Osteocyte (in vitro differentiated cells): ENCODE data around the gene RPTOR. TPM values are rescaled to one million over a fixed set of nuclear protein-coding genes. Genes with fewer than 3 reads are reported as not detected.

Experiments
- DNase-seq: peaks from one replicate; pipeline ENCODE4 v3.0.0; 2021; ENCODE audit warnings: mixed read lengths; ENCODE audit not compliant: unreplicated experiment; ENCODE audit errors: extremely low spot score
- H3K27ac Mint-ChIP-seq: one replicate; pipeline ENCODE4 v1.8.0; 2021; ENCODE audit warnings: mild to moderate bottlenecking, mixed read lengths; ENCODE audit not compliant: unreplicated experiment
- H3K27me3 Mint-ChIP-seq: one replicate; pipeline ENCODE4 v1.8.0; 2021; ENCODE audit warnings: mixed read lengths; ENCODE audit not compliant: unreplicated experiment
- H3K36me3 Mint-ChIP-seq: one replicate; pipeline ENCODE4 v1.8.0; 2021; ENCODE audit warnings: mixed read lengths; ENCODE audit not compliant: unreplicated experiment
- H3K4me1 Mint-ChIP-seq: one replicate; pipeline ENCODE4 v1.8.0; 2021; ENCODE audit warnings: mixed read lengths; ENCODE audit not compliant: unreplicated experiment
- H3K4me3 Mint-ChIP-seq: one replicate; pipeline ENCODE4 v1.8.0; 2021; ENCODE audit warnings: mild to moderate bottlenecking, moderate library complexity, mixed read lengths; ENCODE audit not compliant: unreplicated experiment
- H3K9me3 Mint-ChIP-seq: one replicate; pipeline ENCODE4 v1.8.0; 2021; ENCODE audit warnings: mixed read lengths; ENCODE audit not compliant: unreplicated experiment
- CTCF ChIP-seq: fragments of 200-600 bp; sonication (generic); IDR thresholded peaks from 2 replicates; pipeline ENCODE4 v1.5.0; 2021; ENCODE audit warnings: antibody characterized with exemption, mild to moderate bottlenecking, moderate library complexity
- total RNA-seq: library from RNA; stranded (reverse); gene quantifications from 2 replicates; pipeline ENCODE4 v1.2.1, GENCODE V29; 2021

Gene RPTOR
- total RNA-seq, 1 donor from 2014 or later, result 36.0 TPM

- H3K27me3 Mint-ChIP-seq, result no peaks in the 10 kb centered on the region
- H3K36me3 Mint-ChIP-seq, result peaks cover 4% of the 10 kb centered on the region
- H3K4me1 Mint-ChIP-seq, result no peaks in the 10 kb centered on the region
- no peak overlapping the region for H3K4me3 Mint-ChIP-seq
- no peaks in the 10 kb centered on the region for H3K9me3 Mint-ChIP-seq
- no peak for TF ChIP-seq CTCF
- H3K27ac Mint-ChIP-seq, result peak overlapping the region; percentile 28
- DNase-seq, result no peak
These were observed 87.5 kb downstream of the RPTOR start for GRCh38 chr17:80632046-80632581.

- H3K27me3 Mint-ChIP-seq, result no peaks in the 10 kb centered on the region
- H3K27ac Mint-ChIP-seq, result no peak overlapping the region
- H3K36me3 Mint-ChIP-seq, result no peaks in the 10 kb centered on the region
- DNase-seq, result no peak
- H3K4me1 Mint-ChIP-seq, result no peaks in the 10 kb centered on the region
- no peak for TF ChIP-seq CTCF
- H3K4me3 Mint-ChIP-seq, result no peak overlapping the region
- H3K9me3 Mint-ChIP-seq, result no peaks in the 10 kb centered on the region
These were observed 88.6 kb downstream of the RPTOR start for GRCh38 chr17:80633207-80633606.

GRCh38 chr17:80633994-80634566, 89.4 kb downstream of the RPTOR start:
- no peak for TF ChIP-seq CTCF
- Mint-ChIP-seq H3K27ac (no peak overlapping the region), H3K4me3 (no peak overlapping the region), H3K9me3 (no peaks in the 10 kb centered on the region), H3K27me3 (no peaks in the 10 kb centered on the region), H3K36me3 (no peaks in the 10 kb centered on the region), H3K4me1 (no peaks in the 10 kb centered on the region)
- DNase-seq, result no peak

GRCh38 chr17:80636361-80637018, 91.9 kb downstream of the RPTOR start:
- H3K9me3 Mint-ChIP-seq, result no peaks in the 10 kb centered on the region
- DNase-seq, result no peak
- H3K4me1 Mint-ChIP-seq, result no peaks in the 10 kb centered on the region
- H3K27me3 Mint-ChIP-seq, result no peaks in the 10 kb centered on the region
- no peak overlapping the region for H3K27ac Mint-ChIP-seq
- no peak overlapping the region for H3K4me3 Mint-ChIP-seq
- no peak for TF ChIP-seq CTCF
- H3K36me3 Mint-ChIP-seq, result peaks cover 5% of the 10 kb centered on the region

GRCh38 chr17:80637048-80637781, 92.6 kb downstream of the RPTOR start:
- H3K4me3 Mint-ChIP-seq, result no peak overlapping the region
- DNase-seq, result no peak
- H3K27me3 Mint-ChIP-seq, result no peaks in the 10 kb centered on the region
- no peaks in the 10 kb centered on the region for H3K4me1 Mint-ChIP-seq
- TF ChIP-seq CTCF, result no peak
- no peaks in the 10 kb centered on the region for H3K9me3 Mint-ChIP-seq
- peaks cover 7% of the 10 kb centered on the region for H3K36me3 Mint-ChIP-seq
- no peak overlapping the region for H3K27ac Mint-ChIP-seq
